Measurements from ENCODE around the gene ASMTL. TPM values are rescaled to one million over a fixed set of nuclear protein-coding genes. Genes with fewer than 3 reads are reported as not detected.
"Not testable (repeated sequence)": the region's sequence is repeated elsewhere in the genome, so short reads cannot be mapped to it uniquely, and the experiment has no call there.

Gene ASMTL
- total RNA-seq, 1 donor from 2014 or later: 4.7 TPM

- H3K36me3 ChIP-seq (ENCODE audit: control insufficient read depth, insufficient read depth, low read length): peaks cover 7% of the 10 kb centered on the region
- no peak overlapping the region for H3K4me3 ChIP-seq (ENCODE audit: low read depth, low read length)
- no peak for FAIRE-seq
- no peaks in the 10 kb centered on the region for H3K27me3 ChIP-seq (ENCODE audit: control insufficient read depth, insufficient read depth, low read length)
- no peak for DNase-seq (ENCODE audit: low read depth)
- TF ChIP-seq CTCF (IDR thresholded peaks at IDR 0.05; ENCODE audit: insufficient read depth, low read length, severe bottlenecking): no peak
Measured at GRCh38 chrX:1434871-1435240, 17.9 kb downstream of the ASMTL start.

- FAIRE-seq: no peak
- no peak overlapping the region for H3K4me3 ChIP-seq (ENCODE audit: low read depth, low read length)
- H3K36me3 ChIP-seq (ENCODE audit: control insufficient read depth, insufficient read depth, low read length): peaks cover 5% of the 10 kb centered on the region
- H3K27me3 ChIP-seq (ENCODE audit: control insufficient read depth, insufficient read depth, low read length): no peaks in the 10 kb centered on the region
- DNase-seq (ENCODE audit: low read depth): no peak
- no peak for TF ChIP-seq CTCF (IDR thresholded peaks at IDR 0.05; ENCODE audit: insufficient read depth, low read length, severe bottlenecking)
Measured at GRCh38 chrX:1433646-1434357, 18.9 kb downstream of the ASMTL start.

- FAIRE-seq (no peak), DNase-seq (ENCODE audit: low read depth) (no peak)
- no peak for TF ChIP-seq CTCF (IDR thresholded peaks at IDR 0.05; ENCODE audit: insufficient read depth, low read length, severe bottlenecking)
- Histone ChIP-seq H3K27me3 (ENCODE audit: control insufficient read depth, insufficient read depth, low read length) (no peaks in the 10 kb centered on the region), H3K36me3 (ENCODE audit: control insufficient read depth, insufficient read depth, low read length) (peaks cover 5% of the 10 kb centered on the region), H3K4me3 (ENCODE audit: low read depth, low read length) (no peak overlapping the region)
Measured at GRCh38 chrX:1430451-1430850, 22.3 kb downstream of the ASMTL start.

- no peak for TF ChIP-seq CTCF (IDR thresholded peaks at IDR 0.05; ENCODE audit: insufficient read depth, low read length, severe bottlenecking)
- peaks cover 4% of the 10 kb centered on the region for H3K36me3 ChIP-seq (ENCODE audit: control insufficient read depth, insufficient read depth, low read length)
- H3K27me3 ChIP-seq (ENCODE audit: control insufficient read depth, insufficient read depth, low read length): no peaks in the 10 kb centered on the region
- no peak for FAIRE-seq
- no peak for DNase-seq (ENCODE audit: low read depth)
- no peak overlapping the region for H3K4me3 ChIP-seq (ENCODE audit: low read depth, low read length)
Measured at GRCh38 chrX:1427756-1428155, 25.0 kb downstream of the ASMTL start.

GRCh38 chrX:1426321-1426720 is 26.4 kb downstream of the ASMTL start:
- not testable (repeated sequence) for H3K36me3 ChIP-seq (ENCODE audit: control insufficient read depth, insufficient read depth, low read length); H3K27me3 ChIP-seq (ENCODE audit: control insufficient read depth, insufficient read depth, low read length); FAIRE-seq; DNase-seq (ENCODE audit: low read depth); H3K4me3 ChIP-seq (ENCODE audit: low read depth, low read length)

GRCh38 chrX:1425381-1425780 is 27.3 kb downstream of the ASMTL start:
- no peak for TF ChIP-seq CTCF (IDR thresholded peaks at IDR 0.05; ENCODE audit: insufficient read depth, low read length, severe bottlenecking)
- H3K36me3 ChIP-seq (ENCODE audit: control insufficient read depth, insufficient read depth, low read length): peaks cover 1% of the 10 kb centered on the region
- DNase-seq (ENCODE audit: low read depth): no peak
- H3K4me3 ChIP-seq (ENCODE audit: low read depth, low read length): no peak overlapping the region
- H3K27me3 ChIP-seq (ENCODE audit: control insufficient read depth, insufficient read depth, low read length): no peaks in the 10 kb centered on the region
- peak; percentile 47 for FAIRE-seq
